ENCODE measurements around the gene COX20. TPM values are rescaled to one million over a fixed set of nuclear protein-coding genes. Genes with fewer than 3 reads are reported as not detected.

COX20 gene
- total RNA-seq, 2 experiments from 2014 or later = 14.5 to 16.8 TPM

DNA sequence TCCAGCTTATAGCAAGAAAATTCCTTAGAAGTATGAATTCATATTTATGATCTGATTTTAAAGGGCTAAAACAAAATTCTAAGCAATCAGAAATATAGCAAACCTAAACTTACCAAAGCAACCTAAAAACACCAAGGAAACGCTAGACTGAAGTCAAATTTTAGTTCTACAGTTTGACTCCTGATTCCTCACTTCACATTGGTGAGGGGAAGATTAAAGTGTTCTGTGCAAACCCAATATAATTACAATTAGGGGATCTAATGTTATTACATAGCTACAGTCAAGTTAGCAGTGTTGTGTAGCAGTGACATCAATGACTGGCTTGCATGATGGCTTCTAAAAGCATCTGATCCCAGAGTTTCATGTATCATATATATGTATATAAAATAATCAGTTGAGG is 17.2 kb downstream of the COX20 start:
- H3K27ac Mint-ChIP-seq = peak overlapping the region; percentile 14
- Histone ChIP-seq H3K4me1 (ENCODE audit: insufficient read depth, low read length) (peaks cover 23% of the 10 kb centered on the region), H3K9me3 (ENCODE audit: control insufficient read depth in 1 of 2, insufficient read depth in 1 of 2, low read length in 2 of 2) (no peaks in the 10 kb centered on the region), H3K27me3 (ENCODE audit: control insufficient read depth in 1 of 2, insufficient read depth in 2 of 2, low read length in 2 of 2) (no peaks in the 10 kb centered on the region), H3K4me3 (ENCODE audit: low read length) (no peak overlapping the region), H3K27ac (ENCODE audit: low read depth in 1 of 2, low read length in 2 of 2) (no peak overlapping the region), H3K36me3 (ENCODE audit: insufficient read depth, low read length) (peaks cover 85% of the 10 kb centered on the region)
- CTCF ChIA-PET = interaction anchor here (1.7 to 3.1 kb wide), 2 partner anchors 12 to 16 kb away, joined by 5 to 14 read pairs; partner anchors contain the start of genes COX20 and HNRNPU
- ATAC-seq (ENCODE audit: poor library complexity) (no peak), DNase-seq (no peak)
- no peaks in the 10 kb centered on the region for H3K9me3 Mint-ChIP-seq
- TF ChIP-seq, protein P1, sequence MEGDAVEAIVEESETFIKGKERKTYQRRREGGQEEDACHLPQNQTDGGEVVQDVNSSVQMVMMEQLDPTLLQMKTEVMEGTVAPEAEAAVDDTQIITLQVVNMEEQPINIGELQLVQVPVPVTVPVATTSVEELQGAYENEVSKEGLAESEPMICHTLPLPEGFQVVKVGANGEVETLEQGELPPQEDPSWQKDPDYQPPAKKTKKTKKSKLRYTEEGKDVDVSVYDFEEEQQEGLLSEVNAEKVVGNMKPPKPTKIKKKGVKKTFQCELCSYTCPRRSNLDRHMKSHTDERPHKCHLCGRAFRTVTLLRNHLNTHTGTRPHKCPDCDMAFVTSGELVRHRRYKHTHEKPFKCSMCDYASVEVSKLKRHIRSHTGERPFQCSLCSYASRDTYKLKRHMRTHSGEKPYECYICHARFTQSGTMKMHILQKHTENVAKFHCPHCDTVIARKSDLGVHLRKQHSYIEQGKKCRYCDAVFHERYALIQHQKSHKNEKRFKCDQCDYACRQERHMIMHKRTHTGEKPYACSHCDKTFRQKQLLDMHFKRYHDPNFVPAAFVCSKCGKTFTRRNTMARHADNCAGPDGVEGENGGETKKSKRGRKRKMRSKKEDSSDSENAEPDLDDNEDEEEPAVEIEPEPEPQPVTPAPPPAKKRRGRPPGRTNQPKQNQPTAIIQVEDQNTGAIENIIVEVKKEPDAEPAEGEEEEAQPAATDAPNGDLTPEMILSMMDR (IDR thresholded peaks at IDR 0.05) = no peak
- no peaks in the 10 kb centered on the region for H3K27me3 Mint-ChIP-seq
- peaks cover 97% of the 10 kb centered on the region for H3K4me1 Mint-ChIP-seq (ENCODE audit: low read depth)
- H3K36me3 Mint-ChIP-seq (ENCODE audit: low read depth) = peaks cover 98% of the 10 kb centered on the region
- POLR2A ChIA-PET = interaction anchor here (1.3 to 22.6 kb wide), 5 partner anchors 10 to 118 kb away, joined by 3 to 1262 read pairs (median 4); partner anchors contain the start of genes COX20 and HNRNPU
- H3K4me3 Mint-ChIP-seq = no peak overlapping the region
- intact Hi-C loops (cut with DNase I, micrococcal nuclease) = no loop called here

DNA sequence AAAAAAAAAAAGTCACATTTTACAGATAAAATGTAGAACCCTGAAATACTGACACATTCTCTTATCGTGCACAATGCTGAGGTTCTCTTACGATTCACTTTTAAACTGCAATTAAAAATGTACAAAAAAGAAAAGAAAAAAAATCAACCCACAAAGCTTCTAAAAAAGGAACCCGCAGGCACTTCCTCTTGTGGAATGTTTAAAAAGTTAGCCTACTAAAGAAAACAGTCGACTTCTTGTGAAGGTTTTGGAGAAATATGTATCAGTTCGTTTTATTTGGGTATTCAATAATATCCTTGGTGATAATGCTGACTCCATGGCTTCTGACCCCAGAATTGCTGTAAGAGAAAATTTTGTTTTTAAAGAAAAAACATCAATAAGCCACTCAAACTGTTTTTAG is 18.7 kb downstream of the COX20 start:
- peak in 1 of 14 experiments; percentile 35 for DNase-seq
- ChIA-PET POLR2A (interaction anchor here (1.5 to 22.6 kb wide), 3 partner anchors 8 to 65 kb away, joined by 3 to 1262 read pairs (median 141); partner anchors contain the start of genes COX20 and HNRNPU), CTCF (interaction anchor here (0.5 to 3.1 kb wide), 6 partner anchors 10 to 1722 kb away, joined by 3 to 14 read pairs (median 4); partner anchors contain the start of genes COX20 and HNRNPU)
- H3K4me3 ChIP-seq (ENCODE audit: low read length) = peak overlapping the region; percentile 1
- peaks cover 26% of the 10 kb centered on the region for H3K4me1 ChIP-seq (ENCODE audit: insufficient read depth, low read length)
- Mint-ChIP-seq H3K27me3 (no peaks in the 10 kb centered on the region), H3K4me1 (ENCODE audit: low read depth) (peaks cover 99% of the 10 kb centered on the region), H3K36me3 (ENCODE audit: low read depth) (peaks cover 98% of the 10 kb centered on the region), H3K27ac (peak overlapping the region; percentile 78), H3K4me3 (peak overlapping the region; percentile 53), H3K9me3 (no peaks in the 10 kb centered on the region)
- intact Hi-C loops (cut with DNase I, micrococcal nuclease) = loop anchor here in 1 of 2 experiments (1.0 to 2.0 kb wide), 2 partner anchors 8 to 189 kb away; no protein-coding TSS in a partner anchor
- peak; percentile 18 for ATAC-seq (ENCODE audit: poor library complexity)
- H3K27ac ChIP-seq (ENCODE audit: low read depth in 1 of 2, low read length in 2 of 2) = peak overlapping the region in 1 of 2 donors; percentile 26
- H3K9me3 ChIP-seq (ENCODE audit: control insufficient read depth in 1 of 2, insufficient read depth in 1 of 2, low read length in 2 of 2) = no peaks in the 10 kb centered on the region
- no peaks in the 10 kb centered on the region for H3K27me3 ChIP-seq (ENCODE audit: control insufficient read depth in 1 of 2, insufficient read depth in 2 of 2, low read length in 2 of 2)
- TF ChIP-seq, protein P1 (IDR thresholded peaks at IDR 0.05) = no peak
- peaks cover 89% of the 10 kb centered on the region for H3K36me3 ChIP-seq (ENCODE audit: insufficient read depth, low read length)

DNA sequence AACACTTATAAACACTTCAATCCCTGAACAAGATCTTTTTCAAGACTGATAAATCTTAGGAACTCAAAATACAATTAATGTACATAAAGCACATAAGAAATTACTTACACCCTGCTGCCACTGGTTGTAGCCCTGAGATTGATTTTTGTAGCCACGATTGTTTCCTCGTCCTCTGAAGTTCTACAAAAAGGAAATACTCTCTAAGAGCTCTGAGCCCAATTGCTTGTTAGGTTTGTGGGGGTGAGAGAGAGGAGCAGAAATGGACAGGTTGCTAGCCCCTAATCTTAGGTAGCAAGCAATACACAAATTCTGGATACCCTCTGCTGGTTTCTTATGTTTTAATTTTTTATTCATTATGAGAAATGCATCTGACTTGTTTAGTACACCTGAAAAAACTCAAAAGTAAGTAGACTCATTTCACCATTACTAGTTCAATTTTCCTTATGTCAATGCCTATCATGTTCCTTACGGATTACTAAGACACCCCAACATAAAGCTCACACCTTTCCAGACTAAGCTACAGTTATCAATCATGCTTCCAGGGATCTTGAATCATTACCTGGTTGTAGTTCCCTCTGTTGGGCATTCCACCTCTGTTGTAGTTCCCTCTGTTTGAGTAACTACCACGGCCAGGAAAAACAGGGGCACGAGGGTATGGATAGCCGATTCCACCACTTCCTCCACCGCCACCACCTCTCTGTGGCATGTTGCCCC is 19.6 kb downstream of the COX20 start:
- Histone ChIP-seq H3K4me1 (ENCODE audit: insufficient read depth, low read length) (peaks cover 30% of the 10 kb centered on the region), H3K27me3 (ENCODE audit: control insufficient read depth in 1 of 2, insufficient read depth in 2 of 2, low read length in 2 of 2) (no peaks in the 10 kb centered on the region), H3K27ac (ENCODE audit: low read depth in 1 of 2, low read length in 2 of 2) (peak overlapping the region; percentile 13 to 50), H3K9me3 (ENCODE audit: control insufficient read depth in 1 of 2, insufficient read depth in 1 of 2, low read length in 2 of 2) (no peaks in the 10 kb centered on the region), H3K4me3 (ENCODE audit: low read length) (no peak overlapping the region), H3K36me3 (ENCODE audit: insufficient read depth, low read length) (peaks cover 98% of the 10 kb centered on the region)
- POLR2A ChIA-PET = interaction anchor here (0.9 to 22.6 kb wide), 4 partner anchors 8 to 188 kb away, joined by 3 to 1262 read pairs (median 248); partner anchors contain the start of genes COX20 and HNRNPU
- ATAC-seq (ENCODE audit: poor library complexity) (peak; percentile 31), DNase-seq (peak in 1 of 14 experiments; percentile 29)
- TF ChIP-seq, protein P1 (IDR thresholded peaks at IDR 0.05) = no peak
- Mint-ChIP-seq H3K27ac (peak overlapping the region; percentile 78), H3K4me1 (ENCODE audit: low read depth) (peaks cover 99% of the 10 kb centered on the region), H3K27me3 (no peaks in the 10 kb centered on the region), H3K9me3 (no peaks in the 10 kb centered on the region), H3K36me3 (ENCODE audit: low read depth) (peaks cover 98% of the 10 kb centered on the region), H3K4me3 (peak overlapping the region; percentile 40)
- intact Hi-C loops (cut with DNase I, micrococcal nuclease) = loop anchor here in 1 of 2 experiments (1.0 to 2.0 kb wide), 2 partner anchors 7 to 188 kb away; no protein-coding TSS in a partner anchor
- CTCF ChIA-PET = interaction anchor here (0.9 to 3.1 kb wide), 3 partner anchors 11 to 18 kb away, joined by 3 to 14 read pairs (median 6); partner anchors contain the start of gene COX20
